Non-pigmented ciliary epithelial cell (primary cell): ENCODE results near the gene UGT1A9.

ENCODE experiments used
- DNase-seq: peaks from one replicate; pipeline ENCODE4 v3.0.0-alpha.2; 2010; ENCODE audit warnings: low read depth

The UGT1A9 gene

DNA sequence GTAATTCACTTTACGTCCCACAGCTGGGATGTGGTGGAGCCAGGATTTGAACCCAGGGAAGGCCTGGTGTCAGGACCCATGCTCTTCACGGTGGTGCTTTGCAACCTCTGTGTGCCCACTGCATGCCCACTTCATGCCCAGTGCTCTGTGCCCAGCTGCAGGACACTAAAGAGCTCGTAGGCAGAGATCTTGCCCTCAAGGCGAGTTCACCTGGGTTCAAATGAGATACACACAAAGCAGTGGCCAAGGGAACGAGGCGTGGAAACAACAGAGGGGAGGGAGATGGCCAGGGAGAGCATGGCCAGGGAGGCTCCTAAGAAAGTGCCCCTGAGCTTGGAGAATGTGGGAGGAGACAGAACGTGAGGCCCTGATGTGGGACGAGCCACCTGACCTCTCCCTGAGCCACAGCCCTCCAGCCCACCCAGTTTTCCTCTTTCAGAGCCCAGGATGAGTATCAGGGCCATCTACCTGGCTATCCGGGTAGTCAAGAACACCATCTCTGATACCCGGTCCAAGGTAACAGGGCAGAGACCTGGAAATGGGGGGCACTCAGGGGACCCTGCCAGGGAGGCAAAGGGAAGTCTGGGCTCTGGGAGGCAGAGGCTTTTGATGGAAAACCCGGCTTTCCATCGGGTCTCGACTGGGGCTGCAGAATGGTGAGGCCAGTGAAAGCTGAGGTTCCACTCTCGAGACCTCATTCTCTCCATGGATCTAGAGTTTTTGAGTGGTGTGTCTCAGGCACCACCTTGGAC lies 126.8 kb downstream of the UGT1A9 start:
- DNase-seq, result no peak

DNA sequence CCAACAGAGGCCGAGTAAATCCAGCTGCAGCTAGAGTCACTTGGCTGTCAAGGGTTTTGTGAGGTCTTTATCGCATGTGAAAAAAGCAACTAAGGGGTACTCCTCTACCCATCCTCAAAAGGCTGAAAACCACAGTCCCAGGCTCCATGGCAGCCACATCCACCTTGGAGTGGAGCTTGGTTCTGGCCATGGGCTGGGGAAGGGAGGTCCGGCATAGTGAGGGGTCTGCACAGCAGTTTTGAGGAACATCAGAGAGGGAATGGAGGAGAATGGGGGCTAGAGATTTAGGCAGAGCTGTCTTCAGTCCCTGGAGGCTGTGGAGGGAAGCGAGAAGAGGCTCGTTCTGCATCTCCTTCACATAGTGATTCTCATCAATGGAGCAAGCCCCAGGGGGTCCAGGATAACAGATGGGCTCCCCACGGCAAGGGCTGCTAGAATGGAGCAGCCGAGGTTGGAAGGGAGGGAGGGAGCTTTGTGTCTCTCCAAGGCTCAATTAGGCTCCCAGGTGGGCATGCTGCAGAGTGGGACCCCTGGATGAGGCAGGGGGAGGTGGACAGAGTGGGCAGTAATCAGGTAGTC lies 127.5 kb downstream of the UGT1A9 start:
- no peak for DNase-seq

DNA sequence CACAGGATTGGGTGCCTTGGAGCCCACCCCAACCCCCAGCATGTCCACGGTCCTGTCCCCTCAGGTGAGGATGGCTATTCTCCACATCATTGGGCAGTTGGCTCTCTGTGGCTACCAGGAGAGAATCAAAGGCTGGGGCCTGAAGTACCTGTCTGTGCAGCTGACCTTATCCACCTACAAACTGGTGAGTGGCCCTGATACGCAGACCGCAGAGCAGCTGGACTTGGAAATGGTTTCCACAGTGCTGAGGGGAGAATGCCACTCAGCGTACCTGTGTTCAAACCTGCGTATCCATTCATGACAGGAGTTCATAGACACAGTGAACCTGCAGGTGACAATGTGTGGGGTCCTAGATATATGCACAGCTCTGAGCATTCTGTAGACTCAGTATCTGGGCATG lies 128.0 kb downstream of the UGT1A9 start:
- no peak for DNase-seq

DNA sequence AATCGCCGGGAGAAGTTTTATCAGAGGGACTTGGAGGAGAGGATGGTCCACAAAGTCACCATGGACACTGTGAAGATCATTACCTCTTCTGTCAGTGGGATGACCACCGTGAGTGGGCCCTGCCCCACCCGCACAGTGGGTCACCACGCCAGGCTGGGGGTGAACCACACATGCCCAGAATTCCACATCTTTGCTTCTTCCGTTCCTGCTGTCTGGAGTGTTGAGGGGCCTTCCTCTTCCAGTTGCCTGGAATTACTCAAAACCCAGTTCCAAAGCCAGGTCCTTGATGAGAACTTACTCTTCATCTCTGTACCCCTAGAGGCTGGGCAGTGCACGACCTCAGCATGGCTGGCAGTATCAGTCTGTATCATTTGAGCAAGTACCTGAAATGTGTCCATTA lies 128.5 kb downstream of the UGT1A9 start:
- DNase-seq, result no peak

DNA sequence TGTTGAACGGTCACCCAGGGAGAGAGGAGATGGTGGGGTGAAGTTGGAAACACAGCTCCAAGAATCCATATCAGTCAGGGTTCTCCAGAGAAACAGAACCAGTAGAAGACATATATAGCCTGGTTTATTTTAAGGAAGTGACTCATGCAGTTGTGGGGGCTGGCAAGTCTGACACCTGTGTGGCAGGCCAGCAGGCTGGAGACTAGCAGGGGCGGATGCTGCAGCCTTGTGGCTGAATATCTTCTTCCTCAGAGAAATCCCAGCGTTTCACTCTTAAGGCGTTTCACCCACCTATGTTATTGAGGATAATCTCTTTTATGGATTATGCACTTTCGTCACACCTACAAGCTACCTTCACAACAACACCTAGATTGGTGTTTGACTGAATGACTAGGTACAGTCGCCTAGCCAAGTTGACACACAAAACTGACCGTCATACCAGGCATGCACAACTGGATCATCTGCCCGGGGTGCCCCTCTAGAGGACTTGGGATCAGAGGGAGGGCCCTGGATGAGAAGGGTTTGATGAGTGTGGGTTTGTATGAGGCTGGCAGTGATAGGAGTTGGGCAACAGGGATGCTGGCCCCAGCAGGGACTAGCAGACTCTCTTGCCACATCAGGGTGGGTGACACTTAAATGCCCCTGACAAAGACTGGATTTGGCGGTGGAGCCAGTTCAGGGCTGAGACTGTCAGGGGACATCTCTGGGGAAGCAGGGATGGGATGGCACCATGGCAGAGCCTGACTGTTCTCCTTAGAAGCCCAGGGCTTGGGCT lies 129.8 kb downstream of the UGT1A9 start:
- peak; percentile 6 for DNase-seq

DNA sequence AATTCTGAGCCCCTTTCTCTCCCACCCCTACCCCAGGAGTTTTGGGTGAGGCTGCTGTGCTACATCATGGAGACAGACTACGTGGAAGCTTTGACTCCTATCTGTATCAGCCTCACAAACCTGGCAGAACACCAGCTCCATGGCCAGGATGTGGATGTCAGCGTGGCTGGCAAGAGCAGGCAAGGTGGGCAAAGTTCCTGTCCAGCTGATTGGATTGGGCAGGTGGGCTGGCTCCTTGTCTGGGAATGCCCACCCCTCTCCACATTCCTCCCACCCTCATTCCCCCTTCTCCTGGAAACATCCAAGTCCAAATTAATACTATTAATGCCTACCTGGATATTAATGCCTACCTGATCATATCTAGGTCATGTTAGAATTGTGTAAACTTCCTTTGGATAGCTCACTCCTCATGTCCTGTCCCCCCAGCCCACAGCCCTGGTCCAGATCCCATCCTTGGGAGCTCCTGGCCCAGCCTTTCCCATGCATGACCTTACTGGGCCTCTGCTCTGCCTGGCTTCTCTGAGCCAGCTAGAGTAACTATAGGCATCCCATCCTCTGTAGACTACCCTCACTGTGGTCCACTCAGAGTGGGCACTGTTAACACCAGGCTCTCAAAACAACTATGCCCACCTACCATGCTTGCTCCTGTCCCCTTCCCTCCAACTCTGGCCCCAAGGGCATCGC lies 130.6 kb downstream of the UGT1A9 start:
- DNase-seq, result no peak

DNA sequence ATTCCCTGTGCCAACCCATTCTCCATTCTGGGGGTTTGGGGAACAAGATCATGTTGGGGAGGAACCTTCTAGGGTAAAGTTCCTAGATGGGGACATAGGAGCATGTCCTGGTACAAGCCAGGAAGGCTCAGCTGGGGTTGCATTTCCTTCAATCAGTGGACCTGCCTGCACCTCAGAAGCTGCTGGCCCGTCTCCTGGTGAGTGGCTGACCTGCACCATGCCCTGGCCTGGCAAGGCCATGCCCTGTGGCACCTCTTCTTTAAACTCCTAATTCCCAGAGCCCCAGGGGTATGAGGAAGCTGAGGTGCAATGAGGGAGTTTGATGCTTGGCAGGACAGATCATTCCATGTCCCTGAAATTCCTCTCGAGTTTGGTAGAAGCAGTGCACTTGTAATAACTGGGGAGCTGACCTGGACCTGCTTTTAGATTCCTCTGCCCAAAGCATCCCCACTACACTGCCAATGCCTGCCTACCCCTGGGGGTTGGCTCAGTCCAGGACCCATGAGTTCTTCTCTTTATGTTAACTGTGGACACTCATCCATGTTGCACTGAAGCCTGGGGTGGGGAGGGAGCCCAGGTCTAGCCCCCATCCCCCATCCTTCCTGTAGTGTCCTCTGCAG lies 131.7 kb downstream of the UGT1A9 start:
- DNase-seq, result no peak

DNA sequence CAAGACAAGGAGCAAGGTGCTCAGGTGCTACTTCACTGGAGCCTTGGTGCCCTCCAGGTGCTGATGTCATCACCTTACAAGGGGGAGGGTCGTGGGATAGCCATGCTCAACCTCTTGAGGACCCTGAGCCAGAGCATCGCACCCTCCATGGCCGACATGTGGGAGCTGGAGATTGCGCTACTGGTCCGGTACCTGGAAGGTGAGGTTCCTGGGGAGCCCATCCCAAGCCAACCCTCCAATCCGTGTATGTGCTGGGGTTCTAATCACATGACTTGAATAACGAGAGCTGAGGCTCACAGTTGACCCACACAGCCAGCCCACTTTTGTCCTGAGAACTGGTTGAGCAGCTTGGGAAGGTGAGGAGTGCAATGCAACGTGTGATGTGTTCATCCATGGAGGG lies 132.3 kb downstream of the UGT1A9 start:
- DNase-seq, result no peak

DNA sequence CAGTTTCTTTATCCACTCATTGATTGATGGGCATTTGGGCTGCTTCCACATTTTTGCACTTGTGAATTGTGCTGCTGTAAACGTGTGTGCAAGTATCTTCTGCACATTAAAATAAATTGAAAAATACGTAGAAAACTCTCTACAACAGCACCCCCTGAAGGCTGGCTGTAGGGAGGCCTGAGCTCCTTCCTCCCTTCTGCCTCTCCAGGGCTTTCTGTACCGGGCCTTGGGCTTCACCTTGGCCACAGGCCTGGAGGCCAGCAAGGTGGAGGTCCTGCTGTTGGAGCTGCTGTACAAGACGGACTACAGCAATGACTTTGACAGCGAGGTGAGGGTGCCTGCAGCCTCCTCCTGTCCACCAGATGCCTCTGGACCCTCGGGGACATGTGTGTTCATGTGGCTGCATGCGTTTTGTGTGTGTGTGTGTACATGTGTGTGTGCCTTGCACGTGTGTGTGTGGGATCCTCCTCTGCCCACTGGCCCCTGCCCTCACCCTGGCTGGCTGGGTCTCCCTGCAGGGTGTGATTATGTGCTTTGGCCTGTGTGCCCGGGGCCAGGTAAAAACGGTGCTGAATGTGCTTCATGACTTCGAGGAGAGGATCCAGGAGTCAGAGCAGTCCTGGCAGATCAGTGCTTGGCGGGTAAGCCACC lies 135.6 kb downstream of the UGT1A9 start:
- no peak for DNase-seq

DNA sequence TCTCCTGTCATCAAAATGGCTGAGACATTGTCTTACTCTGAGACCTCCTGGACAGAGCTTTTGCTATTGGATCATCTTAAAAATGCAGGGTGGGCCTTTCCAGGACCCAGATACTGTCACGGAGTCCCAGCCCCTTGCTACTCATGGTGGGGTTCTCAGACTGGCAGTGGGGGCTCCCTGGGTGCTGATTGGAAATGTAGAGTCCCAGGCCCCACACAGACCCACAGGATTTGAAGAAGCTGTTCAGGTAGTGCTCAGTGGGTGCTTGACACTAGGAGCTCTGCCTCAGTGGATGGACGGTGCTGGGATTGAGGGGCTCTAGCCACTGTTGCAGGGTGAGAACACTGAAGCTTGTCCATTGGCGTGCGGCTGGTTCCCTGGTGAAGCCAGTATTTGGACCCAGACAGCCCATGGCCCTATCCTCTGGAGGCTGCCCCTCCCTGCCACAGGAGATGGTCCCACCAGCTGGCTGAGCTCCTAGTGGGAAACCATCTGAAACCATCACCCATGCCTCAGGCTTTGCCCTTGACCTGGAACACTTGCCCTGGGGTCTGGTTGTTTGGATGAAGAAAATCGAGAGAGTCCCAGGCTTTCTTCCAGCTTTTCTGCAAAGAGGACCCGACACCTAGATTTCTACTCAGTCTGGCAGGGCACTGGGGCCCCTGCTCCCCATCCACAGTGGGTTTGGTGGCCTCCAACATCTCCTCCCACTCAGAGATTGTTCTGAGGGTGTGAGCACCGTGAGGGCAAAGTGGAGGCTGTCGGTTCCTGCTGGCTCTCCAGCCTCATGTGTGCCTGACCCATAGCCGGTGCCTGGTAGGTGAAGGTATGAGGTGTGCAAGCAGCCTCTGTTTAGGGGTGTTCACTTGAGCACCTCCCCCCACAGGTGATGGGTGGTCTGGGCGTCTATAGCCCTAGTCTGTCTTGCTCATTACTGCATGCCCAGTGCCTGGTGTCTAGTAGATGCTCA lies 136.6 kb downstream of the UGT1A9 start:
- no peak for DNase-seq

DNA sequence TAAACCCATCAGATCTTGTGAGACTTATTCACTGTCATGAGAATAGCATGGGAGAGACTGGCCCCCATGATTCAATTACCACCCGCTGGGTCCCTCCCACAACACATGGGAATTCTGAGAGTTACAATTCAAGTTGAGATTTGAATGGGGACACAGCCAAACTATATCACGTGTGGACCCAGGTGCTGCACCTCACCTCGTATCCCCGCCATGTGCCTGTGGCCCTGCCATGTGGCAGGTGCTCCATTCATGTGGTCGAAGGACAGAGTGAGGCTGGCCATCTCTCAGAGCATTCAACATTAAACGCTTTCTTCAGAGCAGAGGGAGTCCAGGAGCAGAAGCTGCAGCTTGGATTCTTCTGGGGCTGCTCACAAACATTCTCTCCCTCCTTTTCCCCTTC lies 138.7 kb downstream of the UGT1A9 start:
- no peak for DNase-seq

DNA sequence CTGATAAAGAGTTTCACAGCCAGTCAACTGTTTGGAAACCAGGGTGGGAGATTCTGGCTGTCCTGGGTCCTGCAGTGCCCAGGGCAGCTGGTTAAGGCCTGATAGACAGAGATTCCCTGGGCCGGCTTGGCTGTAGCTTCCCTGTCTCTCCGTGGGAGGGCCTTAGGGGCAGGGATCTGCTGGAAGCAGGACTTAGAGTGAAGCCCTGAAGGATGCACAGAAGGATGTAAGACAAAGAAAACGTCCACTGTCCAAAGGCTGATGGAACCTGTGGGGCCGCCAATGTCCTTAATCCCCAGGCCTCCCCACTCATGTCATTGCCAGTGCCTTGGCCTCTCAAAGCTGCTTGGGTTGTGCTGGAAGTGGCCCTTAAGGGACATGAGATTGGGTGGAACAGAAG lies 139.4 kb downstream of the UGT1A9 start:
- DNase-seq, result no peak

DNA sequence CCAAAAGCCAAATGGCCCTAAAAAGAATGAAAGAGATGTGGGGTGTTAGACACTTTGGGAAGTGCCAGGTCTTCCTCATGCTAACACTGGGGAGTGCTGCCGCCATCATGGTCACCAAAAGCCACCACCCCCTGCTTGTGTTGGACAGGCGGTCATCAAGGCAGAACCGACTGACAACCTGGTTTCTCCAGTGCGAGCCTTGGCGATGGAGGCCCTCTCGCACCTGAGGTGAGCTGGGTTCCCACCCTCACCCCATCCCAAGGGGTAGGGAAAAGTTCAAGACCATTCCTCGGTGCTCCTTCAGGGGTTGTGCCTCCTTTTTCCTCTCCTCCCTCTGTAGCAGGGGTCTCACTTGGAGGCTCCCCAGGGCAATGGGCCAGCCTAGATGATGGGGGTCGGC lies 140.0 kb downstream of the UGT1A9 start:
- DNase-seq, result no peak

DNA sequence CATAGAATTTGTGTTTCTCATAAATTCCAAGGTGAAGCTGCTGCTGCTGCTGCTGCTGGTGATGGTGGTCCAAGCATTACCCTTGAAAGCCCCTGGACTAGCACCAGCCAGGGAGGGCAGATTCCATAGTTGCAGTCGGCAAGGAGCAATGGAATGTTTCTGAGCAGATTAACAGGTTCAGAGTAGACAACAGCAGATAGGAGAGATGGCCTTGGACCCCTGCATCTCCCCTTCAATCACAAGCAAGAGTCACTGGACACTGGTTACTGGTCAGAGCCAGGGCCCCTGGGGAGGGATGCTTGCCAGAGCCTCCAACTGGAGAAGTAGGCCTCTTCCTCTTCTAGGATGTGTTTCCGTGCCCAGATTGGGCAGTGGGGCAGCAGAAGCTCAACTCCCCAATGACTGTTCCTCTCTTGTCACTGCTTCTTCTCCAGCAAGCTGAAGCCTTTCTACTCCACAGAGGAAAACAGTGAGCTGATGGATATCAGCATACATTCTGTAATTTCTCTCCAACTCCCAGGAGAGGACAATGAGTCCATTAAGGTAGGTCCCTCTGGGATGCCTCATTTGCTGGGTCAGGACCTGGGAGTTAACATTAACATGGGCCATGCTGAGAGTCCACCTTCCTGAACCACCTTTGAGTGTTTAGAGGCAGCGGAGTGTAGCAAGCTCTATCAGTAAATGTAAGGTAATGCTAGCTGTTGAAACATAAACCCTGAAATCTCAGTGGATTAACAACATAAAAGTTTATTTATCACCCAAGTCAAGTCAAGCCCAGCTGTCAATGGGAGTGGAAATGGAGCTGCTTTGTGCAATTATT lies 141.7 kb downstream of the UGT1A9 start:
- DNase-seq, result no peak

DNA sequence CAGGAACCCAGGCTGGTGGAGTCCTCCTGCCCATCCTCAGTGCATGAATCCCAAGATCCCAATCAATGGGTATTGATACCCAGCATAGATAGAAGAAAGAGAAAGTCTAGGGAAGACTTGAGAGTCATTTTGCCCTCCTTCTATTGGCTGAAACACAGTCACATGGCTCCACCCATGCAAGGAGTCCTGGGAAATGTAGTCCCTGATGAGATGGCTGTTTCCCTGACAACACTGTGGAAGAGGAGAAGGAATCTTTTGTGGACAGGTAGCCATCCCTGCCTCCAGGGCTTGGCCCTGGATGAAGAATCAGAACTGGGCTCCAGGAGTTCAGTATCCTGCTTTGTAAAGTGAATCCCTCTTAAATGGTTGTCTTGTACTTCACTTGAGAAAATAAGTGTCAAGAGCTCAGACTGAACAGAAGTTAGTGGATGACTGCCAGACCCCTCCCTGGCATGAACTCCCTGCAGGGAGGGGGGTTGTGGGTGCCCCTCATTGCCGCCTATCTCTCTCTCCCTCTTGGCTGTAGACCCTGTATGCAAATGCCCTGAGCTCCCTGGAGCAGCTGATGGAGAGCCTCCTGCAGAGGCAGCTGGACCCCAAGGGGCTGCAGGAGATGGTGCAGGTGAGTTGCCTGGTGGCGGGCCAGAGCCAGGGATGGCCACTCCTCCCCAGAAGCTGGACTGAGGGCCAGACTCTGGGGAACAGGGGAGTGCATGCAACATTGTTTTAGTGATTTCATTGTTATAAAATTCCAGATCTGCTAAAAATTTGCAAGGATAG lies 142.5 kb downstream of the UGT1A9 start:
- DNase-seq, result no peak

DNA sequence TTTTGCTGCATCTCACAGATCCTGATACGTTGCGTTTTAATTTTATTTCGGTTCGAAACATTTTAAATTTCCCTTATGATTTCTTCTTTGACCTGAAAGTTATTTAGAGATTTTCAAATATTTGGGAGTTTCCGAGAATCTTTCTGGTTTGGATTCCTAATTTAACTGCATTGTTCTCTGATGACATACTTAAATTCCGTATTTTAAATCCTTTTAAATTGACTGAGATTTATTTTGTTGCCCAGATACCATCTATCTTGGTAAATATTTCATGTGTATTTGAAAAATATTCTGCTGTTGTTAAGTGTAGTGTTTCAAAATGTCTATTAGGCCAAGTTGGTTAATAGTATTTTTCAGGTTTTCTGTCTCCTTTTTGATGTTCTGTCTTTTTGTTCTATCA lies 144.2 kb downstream of the UGT1A9 start:
- DNase-seq, result no peak

DNA sequence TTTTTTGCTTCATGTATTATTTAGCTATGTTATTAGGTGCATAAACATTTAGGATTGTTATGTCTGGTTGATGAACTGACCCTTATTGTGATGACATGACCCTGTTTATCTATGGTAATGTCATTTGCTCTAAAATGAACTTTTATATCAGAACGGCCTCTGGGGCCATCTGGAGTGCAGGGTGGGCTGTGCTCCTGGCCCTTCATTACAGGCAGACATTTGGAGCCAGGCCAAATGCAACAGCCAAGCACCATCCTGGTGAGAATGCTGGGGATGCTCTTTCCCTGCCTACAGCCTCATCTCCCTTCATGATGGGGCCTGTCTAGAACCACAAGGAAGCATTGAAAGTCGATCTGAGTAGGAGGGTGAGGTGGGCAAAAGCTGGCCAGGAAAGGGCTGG lies 144.6 kb downstream of the UGT1A9 start:
- DNase-seq, result no peak

DNA sequence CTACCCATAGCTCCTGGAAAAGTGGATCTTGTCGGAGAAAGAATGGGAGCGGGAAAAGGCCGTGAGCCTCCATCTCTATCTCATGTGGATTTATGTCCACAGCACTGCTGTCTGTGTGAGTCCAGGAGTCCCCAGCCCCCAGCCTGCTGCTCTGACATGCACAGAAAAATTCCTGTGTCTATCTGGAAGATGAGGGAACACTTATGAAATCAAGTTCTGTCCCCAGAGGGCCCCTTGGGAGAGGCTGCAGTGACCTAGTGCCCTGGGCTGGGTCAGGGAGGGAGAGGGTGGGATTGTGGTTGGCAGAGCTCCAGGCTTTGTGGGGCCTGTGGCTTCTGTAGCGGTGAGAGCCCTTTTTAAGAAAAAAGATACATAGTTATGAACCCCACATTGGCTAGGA lies 145.1 kb downstream of the UGT1A9 start:
- no peak for DNase-seq

DNA sequence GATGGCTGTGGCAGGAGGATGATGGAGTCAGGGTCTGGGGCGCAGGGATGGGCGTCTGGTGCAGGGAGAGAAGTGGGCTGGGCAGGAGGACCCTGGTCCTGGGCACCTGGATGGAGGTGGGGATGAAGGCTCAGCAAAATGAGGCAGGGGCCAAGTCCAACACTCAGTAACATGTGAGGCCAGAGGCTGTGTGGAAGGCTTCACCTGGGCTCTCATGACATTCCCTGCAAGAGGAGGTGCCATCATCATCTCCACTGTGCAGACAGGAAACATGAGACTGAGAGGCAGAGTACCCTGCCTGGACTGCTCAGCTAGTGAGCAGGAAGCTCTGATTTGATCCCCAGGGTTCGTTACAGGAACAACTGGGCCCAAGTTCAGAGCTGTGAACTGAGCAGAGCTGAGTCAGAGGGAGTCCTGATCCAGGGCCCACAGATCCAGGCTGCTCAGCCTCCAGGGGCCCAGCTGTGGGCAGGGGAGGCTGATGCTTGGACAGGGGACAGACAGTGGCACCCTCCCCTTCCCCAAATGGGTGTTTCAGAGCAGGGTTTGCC lies 145.7 kb downstream of the UGT1A9 start:
- DNase-seq, result no peak
